ENCODE results near the gene DMAC2L. TPM values are rescaled to one million over a fixed set of nuclear protein-coding genes. Genes with fewer than 3 reads are reported as not detected.
"Not testable (repeated sequence)": the region's sequence is repeated elsewhere in the genome, so short reads cannot be mapped to it uniquely, and the experiment has no call there.

Gene DMAC2L
- total RNA-seq, 1 donor from 2014 or later = 19.6 TPM

DNA sequence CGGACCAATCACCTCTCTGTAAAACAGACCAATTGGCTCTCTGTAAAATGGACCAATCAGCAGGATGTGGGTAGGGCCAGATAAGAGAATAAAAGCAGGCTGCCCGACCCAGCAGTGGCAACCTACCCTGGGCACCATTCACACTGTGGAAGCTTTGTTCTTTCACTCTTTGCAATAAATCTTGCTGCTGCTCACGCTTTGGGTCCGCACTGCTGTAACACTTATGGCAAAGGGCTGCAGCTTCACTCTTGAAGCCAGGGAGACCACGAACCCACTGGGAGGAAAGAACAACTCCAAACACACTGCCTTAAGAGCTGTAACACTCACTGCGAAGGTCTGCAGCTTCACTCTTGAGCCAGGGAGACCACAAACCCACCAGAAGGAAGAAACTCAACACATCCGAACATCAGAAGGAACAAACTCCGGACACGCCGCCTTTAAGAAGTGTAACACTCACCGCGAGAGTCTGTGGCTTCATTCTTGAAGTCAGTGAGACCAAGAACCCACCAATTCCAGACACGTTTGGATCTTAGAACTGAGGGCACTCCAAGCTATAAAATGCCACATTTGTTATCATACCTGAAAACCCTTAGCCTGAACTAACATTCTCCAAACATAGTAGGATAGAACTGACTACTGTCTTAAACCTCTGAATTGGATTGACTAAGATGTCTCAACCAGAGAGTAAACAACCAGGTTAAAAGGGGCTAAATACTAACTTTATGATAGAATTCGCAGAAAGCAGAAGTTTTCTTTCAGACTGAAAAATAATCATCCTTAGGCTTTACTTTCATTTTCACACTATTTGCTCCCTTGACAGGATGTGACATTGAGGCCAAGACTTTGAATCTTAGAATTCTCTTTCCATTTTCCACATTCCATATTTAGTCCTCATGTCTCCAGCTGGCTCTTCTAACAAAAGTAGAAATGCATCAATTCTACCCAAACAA is 50.9 kb downstream of the DMAC2L start:
- Histone ChIP-seq H3K4me1 (peaks cover 22% of the 10 kb centered on the region), H3K27me3 (ENCODE audit: low read depth) (no peaks in the 10 kb centered on the region), H3K9me3 (no peaks in the 10 kb centered on the region), H3K27ac (peak overlapping the region; percentile 74), H3K4me3 (peak overlapping the region; percentile 34), H3K36me3 (peaks cover 3% of the 10 kb centered on the region)
- DNase-seq = no peak
- TF ChIP-seq CTCF (IDR thresholded peaks at IDR 0.05) = no peak
- intact Hi-C loops (cut with DNase I) = no loop called here
- peak; percentile 5 to 7 for ATAC-seq

DNA sequence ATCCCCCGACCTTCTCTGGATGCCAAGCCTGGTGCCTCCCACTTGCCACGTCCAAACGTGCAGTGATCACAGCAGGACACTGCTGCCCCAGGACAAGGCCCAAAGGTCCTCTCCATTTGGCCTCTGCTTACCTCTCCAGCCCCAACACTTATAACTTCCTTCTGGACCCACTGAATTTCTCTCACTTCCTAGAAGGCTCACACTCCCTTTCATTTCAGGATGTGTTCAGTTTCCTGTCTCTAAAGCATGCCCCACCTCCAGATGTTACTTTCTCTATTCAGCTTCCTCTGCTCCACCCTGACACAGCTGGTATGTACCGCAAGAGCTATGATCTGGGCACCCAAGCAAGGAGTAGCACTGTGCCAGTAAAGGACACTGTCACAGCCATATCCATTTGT is 51.6 kb downstream of the DMAC2L start:
- intact Hi-C loops (cut with DNase I) = no loop called here
- Histone ChIP-seq H3K9me3 (no peaks in the 10 kb centered on the region), H3K4me3 (peak overlapping the region; percentile 34), H3K36me3 (no peaks in the 10 kb centered on the region), H3K27me3 (ENCODE audit: low read depth) (no peaks in the 10 kb centered on the region), H3K27ac (peak overlapping the region; percentile 74), H3K4me1 (peaks cover 22% of the 10 kb centered on the region)
- TF ChIP-seq CTCF (IDR thresholded peaks at IDR 0.05) = no peak
- peak; percentile 81 to 89 for ATAC-seq
- no peak for DNase-seq

DNA sequence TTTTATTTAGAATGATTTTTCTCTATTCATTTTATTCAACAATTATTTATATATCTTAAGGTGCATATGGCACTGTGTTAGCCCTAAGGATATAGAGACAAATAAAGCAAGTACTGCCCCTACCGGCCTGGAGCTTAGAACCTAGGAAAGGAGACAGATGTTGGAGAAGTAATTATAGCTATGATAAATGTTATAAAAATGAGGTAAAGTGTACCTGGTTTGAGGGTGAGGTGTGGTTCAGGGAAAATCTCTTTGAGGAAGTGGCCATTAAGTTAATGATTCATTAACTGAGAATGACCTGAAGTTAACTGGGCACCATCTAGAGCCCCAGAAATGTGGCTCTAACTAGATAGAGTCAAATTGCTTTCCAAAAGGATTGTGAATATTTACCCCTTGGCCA is 52.7 kb downstream of the DMAC2L start:
- no peak overlapping the region for H3K27ac ChIP-seq
- no peaks in the 10 kb centered on the region for H3K27me3 ChIP-seq (ENCODE audit: low read depth)
- intact Hi-C loops (cut with DNase I) = no loop called here
- no peaks in the 10 kb centered on the region for H3K9me3 ChIP-seq
- DNase-seq (no peak), ATAC-seq (peak; percentile 52 to 56)
- TF ChIP-seq CTCF (IDR thresholded peaks at IDR 0.05) = no peak
- no peaks in the 10 kb centered on the region for H3K36me3 ChIP-seq
- no peak overlapping the region for H3K4me3 ChIP-seq
- peaks cover 22% of the 10 kb centered on the region for H3K4me1 ChIP-seq

DNA sequence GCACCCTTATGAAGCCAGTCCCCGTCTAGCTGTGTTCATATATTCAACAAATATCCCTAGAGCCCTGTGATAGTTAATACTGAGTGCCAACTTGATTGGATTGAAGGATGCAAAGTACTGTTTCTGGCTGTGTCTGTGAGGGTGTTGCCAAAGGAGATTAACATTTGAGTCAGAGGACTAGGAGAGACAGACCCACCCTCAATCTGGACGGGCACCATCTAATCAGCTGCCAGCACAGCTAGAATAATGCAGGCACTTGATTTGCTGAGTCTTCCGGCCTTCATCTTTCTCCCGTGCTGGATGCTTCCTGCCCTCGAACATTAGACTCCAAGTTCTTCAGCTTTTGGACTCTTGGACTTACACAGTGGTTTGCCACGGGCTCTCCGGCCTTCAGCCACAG is 53.4 kb downstream of the DMAC2L start:
- not testable (repeated sequence) for DNase-seq, H3K27ac ChIP-seq

DNA sequence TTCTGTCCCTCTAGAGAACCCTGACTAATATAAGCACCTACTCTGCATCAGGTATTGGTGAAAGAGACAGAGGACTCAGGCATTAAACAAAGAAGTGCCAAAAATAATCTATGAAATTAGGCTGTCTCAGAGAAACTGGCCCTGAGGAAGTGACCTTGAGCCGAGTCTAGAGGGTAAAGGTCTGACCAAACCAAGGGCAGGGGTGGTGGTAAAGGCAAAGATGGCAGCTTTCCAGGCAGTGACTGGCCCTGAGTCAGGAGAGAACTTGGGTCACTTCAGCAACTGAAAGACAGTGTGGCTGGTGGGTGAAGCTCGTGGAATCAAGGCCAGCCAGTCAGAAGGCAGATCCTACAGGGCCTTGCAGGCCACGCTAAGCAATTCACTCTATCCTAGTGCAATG is 54.0 kb downstream of the DMAC2L start:
- DNase-seq (no peak), ATAC-seq (no peak)
- H3K4me3 ChIP-seq = no peak overlapping the region
- intact Hi-C loops (cut with DNase I) = no loop called here
- TF ChIP-seq CTCF (IDR thresholded peaks at IDR 0.05) = no peak
- H3K27ac ChIP-seq = no peak overlapping the region
- H3K9me3 ChIP-seq = no peaks in the 10 kb centered on the region
- H3K36me3 ChIP-seq = no peaks in the 10 kb centered on the region
- peaks cover 22% of the 10 kb centered on the region for H3K4me1 ChIP-seq
- H3K27me3 ChIP-seq (ENCODE audit: low read depth) = no peaks in the 10 kb centered on the region

More for the DNA sequence above, 53.4 kb downstream of the DMAC2L start:
- H3K9me3 ChIP-seq; intact Hi-C loops (cut with DNase I); H3K27me3 ChIP-seq (ENCODE audit: low read depth); ATAC-seq; H3K4me3 ChIP-seq; H3K36me3 ChIP-seq: not testable (repeated sequence)
- peaks cover 22% of the 10 kb centered on the region for H3K4me1 ChIP-seq

- ATAC-seq = no peak
- Histone ChIP-seq H3K27me3 (ENCODE audit: low read depth) (no peaks in the 10 kb centered on the region), H3K9me3 (no peaks in the 10 kb centered on the region), H3K4me1 (peaks cover 22% of the 10 kb centered on the region), H3K4me3 (no peak overlapping the region), H3K36me3 (no peaks in the 10 kb centered on the region), H3K27ac (no peak overlapping the region)
- TF ChIP-seq CTCF (IDR thresholded peaks at IDR 0.05) = no peak
- no peak for DNase-seq
- intact Hi-C loops (cut with DNase I) = no loop called here
These were observed 54.5 kb downstream of the DMAC2L start for GRCh38 chr14:50366589-50366988.
